ENCODE measurements around the gene COL9A3. TPM values are rescaled to one million over a fixed set of nuclear protein-coding genes. Genes with fewer than 3 reads are reported as not detected.

The COL9A3 gene
- total and polyA plus RNA-seq, 2 experiments from 2014 or later: 23.9 to 68.1 TPM

- Histone ChIP-seq H3K36me3 (replicated peaks; ENCODE audit: insufficient read depth, low read depth) (no peaks in the 10 kb centered on the region), H3K27me3 (no peaks in the 10 kb centered on the region), H4K20me1 (ENCODE audit: insufficient read depth, poor library complexity, severe bottlenecking) (no peaks in the 10 kb centered on the region), H2AFZ (no peak overlapping the region), H3K9me2 (replicated peaks; ENCODE audit: insufficient read depth) (no peaks in the 10 kb centered on the region), H3K9me3 (ENCODE audit: low read depth) (no peaks in the 10 kb centered on the region), H3K4me3 (no peak overlapping the region), H3K4me1 (ENCODE audit: insufficient read depth) (peaks cover 13% of the 10 kb centered on the region), H3K79me2 (no peaks in the 10 kb centered on the region), H3K4me2 (no peak overlapping the region), H3K27ac (no peak overlapping the region)
- no peak for DNase-seq (ENCODE audit: low spot score)
- no peak for TF ChIP-seq CTCF (IDR thresholded peaks at IDR 0.05; ENCODE audit: poor library complexity)
- TF ChIP-seq EZH2phosphoT487 (IDR thresholded peaks at IDR 0.05; ENCODE audit: low read depth, severe bottlenecking, unreplicated experiment): no peak
- no peak for TF ChIP-seq EZH2 (IDR thresholded peaks at IDR 0.05; ENCODE audit: borderline replicate concordance)
- 89% methylated on average over 27 of the region's 29 CpGs for WGBS (ENCODE audit: low lambda C conversion rate, missing lambda C conversion rate)
Observed at GRCh38 chr20:62827311-62828038, 10.6 kb downstream of the COL9A3 start.

DNA sequence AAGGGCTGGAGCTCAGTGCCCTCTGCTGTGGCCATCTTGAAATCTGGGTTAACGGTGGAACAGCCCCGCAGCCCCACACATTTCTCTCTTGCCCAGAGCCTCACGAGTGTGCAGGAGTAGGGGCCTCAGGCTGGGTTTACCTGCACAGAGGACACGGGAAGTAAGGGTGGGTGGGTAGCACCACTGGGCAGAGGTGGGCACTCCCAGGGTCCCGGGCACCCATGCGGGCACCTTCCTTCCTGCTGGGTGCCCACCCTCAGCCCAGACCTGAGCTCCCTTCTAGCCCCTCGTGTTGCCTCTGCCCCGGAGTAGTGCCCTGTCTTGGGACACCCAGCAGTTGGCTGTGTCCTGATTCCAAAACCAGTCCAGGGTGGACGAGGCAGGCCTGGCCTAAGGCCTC, 11.2 kb downstream of the COL9A3 start:
- TF ChIP-seq EZH2 (IDR thresholded peaks at IDR 0.05; ENCODE audit: borderline replicate concordance) (no peak), EZH2phosphoT487 (IDR thresholded peaks at IDR 0.05; ENCODE audit: low read depth, severe bottlenecking, unreplicated experiment) (no peak), CTCF (IDR thresholded peaks at IDR 0.05; ENCODE audit: poor library complexity) (no peak)
- H3K27me3 ChIP-seq: no peaks in the 10 kb centered on the region
- H3K27ac ChIP-seq: no peak overlapping the region
- H3K4me2 ChIP-seq: no peak overlapping the region
- no peaks in the 10 kb centered on the region for H3K36me3 ChIP-seq (replicated peaks; ENCODE audit: insufficient read depth, low read depth)
- no peaks in the 10 kb centered on the region for H4K20me1 ChIP-seq (ENCODE audit: insufficient read depth, poor library complexity, severe bottlenecking)
- H3K79me2 ChIP-seq: no peaks in the 10 kb centered on the region
- 88% methylated on average over 7 of the region's 9 CpGs for WGBS (ENCODE audit: low lambda C conversion rate, missing lambda C conversion rate)
- peaks cover 13% of the 10 kb centered on the region for H3K4me1 ChIP-seq (ENCODE audit: insufficient read depth)
- H3K4me3 ChIP-seq: no peak overlapping the region
- H2AFZ ChIP-seq: no peak overlapping the region
- H3K9me3 ChIP-seq (ENCODE audit: low read depth): no peaks in the 10 kb centered on the region
- no peak for DNase-seq (ENCODE audit: low spot score)
- no peaks in the 10 kb centered on the region for H3K9me2 ChIP-seq (replicated peaks; ENCODE audit: insufficient read depth)

- no peaks in the 10 kb centered on the region for H3K79me2 ChIP-seq
- H3K4me3 ChIP-seq: no peak overlapping the region
- no peaks in the 10 kb centered on the region for H3K9me3 ChIP-seq (ENCODE audit: low read depth)
- H3K27me3 ChIP-seq: no peaks in the 10 kb centered on the region
- H3K9me2 ChIP-seq (replicated peaks; ENCODE audit: insufficient read depth): no peaks in the 10 kb centered on the region
- H3K27ac ChIP-seq: no peak overlapping the region
- H2AFZ ChIP-seq: no peak overlapping the region
- peaks cover 13% of the 10 kb centered on the region for H3K4me1 ChIP-seq (ENCODE audit: insufficient read depth)
- no peaks in the 10 kb centered on the region for H4K20me1 ChIP-seq (ENCODE audit: insufficient read depth, poor library complexity, severe bottlenecking)
- no peaks in the 10 kb centered on the region for H3K36me3 ChIP-seq (replicated peaks; ENCODE audit: insufficient read depth, low read depth)
- TF ChIP-seq EZH2 (IDR thresholded peaks at IDR 0.05; ENCODE audit: borderline replicate concordance) (no peak), CTCF (IDR thresholded peaks at IDR 0.05; ENCODE audit: poor library complexity) (no peak), EZH2phosphoT487 (IDR thresholded peaks at IDR 0.05; ENCODE audit: low read depth, severe bottlenecking, unreplicated experiment) (no peak)
- no peak overlapping the region for H3K4me2 ChIP-seq
- WGBS (ENCODE audit: low lambda C conversion rate, missing lambda C conversion rate): 97% methylated on average over 25 of the region's 29 CpGs
- no peak for DNase-seq (ENCODE audit: low spot score)
Observed at GRCh38 chr20:62828511-62829230, 11.8 kb downstream of the COL9A3 start.

Measured in hepatocyte (in vitro differentiated cells).